PC-3 (cell line): ENCODE data around the gene MTHFR. TPM values are rescaled to one million over a fixed set of nuclear protein-coding genes. Genes with fewer than 3 reads are reported as not detected.

ENCODE experiments used
- ATAC-seq: fragments of 200-7000 bp; cut with Tn5 transposase; 2 replicates; pipeline ENCODE4 v1.9.1; 2020; ENCODE audit warnings: mild to moderate bottlenecking, moderate library complexity
- BruUV-seq: library from RNA; stranded (reverse); fragments of 400-500 nt; replicated peaks from 2 replicates; lab custom pipeline; 2021; lab: Mats Ljungman, UMichigan
- CTCF ChIA-PET: fragments of 300-600 bp; sonication (Branson Sonifier 250); formaldehyde crosslinking; loops from one replicate; lab custom pipeline; 2022; ENCODE audit warnings: antibody characterized with exemption; lab: Charles Lee
- POLR2A ChIA-PET: fragments of 300-600 bp; sonication (Branson Sonifier 250); formaldehyde crosslinking; loops from one replicate; lab custom pipeline; 2022; ENCODE audit warnings: antibody characterized with exemption; ENCODE audit not compliant: unreplicated experiment; lab: Charles Lee
- DNase-seq: peaks from one replicate; pipeline ENCODE4 v3.0.0-alpha.2; 2015
- H2AFZ ChIP-seq: fragments of 300-600 bp; sonication (generic); 2 replicates; pipeline ENCODE4 v1.6.0; 2016; ENCODE audit warnings: antibody characterized with exemption, low read length
- H3F3A ChIP-seq: fragments of 300-600 bp; sonication (generic); one replicate; pipeline ENCODE4 v1.6.0; 2017; ENCODE audit warnings: antibody characterized with exemption, low read length, control low read depth, mild to moderate bottlenecking; ENCODE audit not compliant: unreplicated experiment
- H3K27ac ChIP-seq: fragments of 300-600 bp; sonication (generic); 2 replicates; pipeline ENCODE4 v1.5.1; 2016; ENCODE audit warnings: mild to moderate bottlenecking, low read length
- H3K27me3 ChIP-seq: fragments of 300-600 bp; sonication (generic); 2 replicates; pipeline ENCODE4 v1.6.1; 2016; ENCODE audit warnings: low read length, mixed read lengths
- H3K36me3 ChIP-seq: fragments of 300-600 bp; sonication (generic); 2 replicates; pipeline ENCODE4 v1.6.1; 2016; ENCODE audit warnings: low read depth, mixed run types, low read length, mixed read lengths
- H3K4me1 ChIP-seq: fragments of 300-600 bp; sonication (generic); 2 replicates; pipeline ENCODE4 v1.5.1; 2016; ENCODE audit warnings: low read length; ENCODE audit not compliant: insufficient read depth
- H3K4me2 ChIP-seq: fragments of 300-600 bp; sonication (generic); 2 replicates; pipeline ENCODE4 v1.6.0; 2016; ENCODE audit warnings: low read length
- H3K4me3 ChIP-seq: fragments of 300-600 bp; sonication (generic); 2 replicates; pipeline ENCODE4 v1.5.1; 2016; ENCODE audit warnings: mild to moderate bottlenecking, low read length, mixed read lengths
- H3K79me2 ChIP-seq: fragments of 300-600 bp; sonication (generic); 2 replicates; pipeline ENCODE4 v1.6.1; 2017; ENCODE audit warnings: low read length, mixed read lengths
- H3K9ac ChIP-seq: fragments of 300-600 bp; sonication (generic); 2 replicates; pipeline ENCODE4 v1.6.0; 2016; ENCODE audit warnings: mild to moderate bottlenecking, low read length
- H3K9me2 ChIP-seq: fragments of 300-600 bp; sonication (generic); replicated peaks from 2 replicates; pipeline ENCODE4 v1.6.1; 2016; ENCODE audit warnings: mixed run types, low read length, mixed read lengths
- H3K9me3 ChIP-seq: fragments of 300-600 bp; sonication (generic); 2 replicates; pipeline ENCODE4 v1.6.1; 2016; ENCODE audit warnings: low read length, mixed read lengths
- H4K20me1 ChIP-seq: fragments of 300-600 bp; sonication (generic); 2 replicates; pipeline ENCODE4 v1.6.1; 2016; ENCODE audit warnings: low read length, mixed read lengths
- CTCF ChIP-seq: fragments of 300-600 bp; sonication (generic); conservative IDR thresholded peaks from 2 replicates; pipeline ENCODE4 v1.5.1; 2017; ENCODE audit warnings: antibody characterized with exemption, low read depth, mild to moderate bottlenecking, low read length
- EZH2 ChIP-seq: fragments of 300-600 bp; sonication (generic); IDR thresholded peaks from one replicate; pipeline ENCODE4 v1.6.1; 2017; ENCODE audit warnings: antibody characterized with exemption, mild to moderate bottlenecking, low read length; ENCODE audit not compliant: unreplicated experiment
- EZH2phosphoT487 ChIP-seq: fragments of 300-600 bp; sonication (generic); IDR thresholded peaks from 2 replicates; pipeline ENCODE4 v1.6.1; 2018; ENCODE audit warnings: mild to moderate bottlenecking, antibody characterized with exemption, low read length, borderline replicate concordance
- intact Hi-C: fragments of 100-400 bp; cut with micrococcal nuclease; formaldehyde crosslinking; loops from 2 replicates; pipeline ENCODE4 v1.9.0; 2023
- total RNA-seq: library from RNA; depleted of rRNA; stranded (reverse); fragments of >200 nt; gene quantifications from 2 replicates; pipeline ENCODE4 v1.2.3, GENCODE V29; 2014

MTHFR gene
- total RNA-seq, 1 experiment from 2014 or later = 13.2 TPM

- H3K9me2 ChIP-seq = no peaks in the 10 kb centered on the region
- H3K4me2 ChIP-seq = no peak overlapping the region
- H3K36me3 ChIP-seq = no peaks in the 10 kb centered on the region; the same call in 1 of the 2 replicates
- TF ChIP-seq EZH2phosphoT487 (no peak), CTCF (no peak), EZH2 (no peak)
- no peak overlapping the region for H2AFZ ChIP-seq
- no TSS peak for BruUV-seq
- no peaks in the 10 kb centered on the region for H3K9me3 ChIP-seq
- H3K4me3 ChIP-seq = no peak overlapping the region
- no peak overlapping the region for H3K9ac ChIP-seq
- DNase-seq (peak; percentile 71), ATAC-seq (peak; percentile 91)
- ChIA-PET CTCF (no interaction called here), POLR2A (no interaction called here)
- no peaks in the 10 kb centered on the region for H3K27me3 ChIP-seq
- H3F3A ChIP-seq = peaks cover 4% of the 10 kb centered on the region
- no peaks in the 10 kb centered on the region for H3K79me2 ChIP-seq
- H3K4me1 ChIP-seq = peaks cover 14% of the 10 kb centered on the region
- no peaks in the 10 kb centered on the region for H4K20me1 ChIP-seq
- intact Hi-C loops = no loop called here
- H3K27ac ChIP-seq = no peak overlapping the region
These were observed 59.7 kb downstream of the MTHFR start for GRCh38 chr1:11746092-11746491.

GRCh38 chr1:11744287-11744686 is 61.5 kb downstream of the MTHFR start:
- H3K4me2 ChIP-seq = no peak overlapping the region
- no peak overlapping the region for H3K4me3 ChIP-seq
- BruUV-seq = no TSS peak

More at GRCh38 chr1:11744287-11744686, 61.5 kb downstream of the MTHFR start:
- no peak overlapping the region for H2AFZ ChIP-seq
- no peaks in the 10 kb centered on the region for H4K20me1 ChIP-seq
- H3K9me3 ChIP-seq = no peaks in the 10 kb centered on the region
- DNase-seq = no peak
- H3K27ac ChIP-seq = no peak overlapping the region
- no peaks in the 10 kb centered on the region for H3K27me3 ChIP-seq
- no peak overlapping the region for H3K9ac ChIP-seq
- TF ChIP-seq EZH2 (no peak), EZH2phosphoT487 (no peak), CTCF (no peak)
- no peak for ATAC-seq
- H3K36me3 ChIP-seq = no peaks in the 10 kb centered on the region; the same call in 1 of the 2 replicates
- POLR2A ChIA-PET = no interaction called here
- peaks cover 14% of the 10 kb centered on the region for H3K4me1 ChIP-seq
- CTCF ChIA-PET = no interaction called here
- intact Hi-C loops = no loop called here
- peaks cover 4% of the 10 kb centered on the region for H3F3A ChIP-seq
- no peaks in the 10 kb centered on the region for H3K79me2 ChIP-seq
- H3K9me2 ChIP-seq = no peaks in the 10 kb centered on the region
